ENCODE data around the gene DEAF1.

Gene DEAF1

DNA sequence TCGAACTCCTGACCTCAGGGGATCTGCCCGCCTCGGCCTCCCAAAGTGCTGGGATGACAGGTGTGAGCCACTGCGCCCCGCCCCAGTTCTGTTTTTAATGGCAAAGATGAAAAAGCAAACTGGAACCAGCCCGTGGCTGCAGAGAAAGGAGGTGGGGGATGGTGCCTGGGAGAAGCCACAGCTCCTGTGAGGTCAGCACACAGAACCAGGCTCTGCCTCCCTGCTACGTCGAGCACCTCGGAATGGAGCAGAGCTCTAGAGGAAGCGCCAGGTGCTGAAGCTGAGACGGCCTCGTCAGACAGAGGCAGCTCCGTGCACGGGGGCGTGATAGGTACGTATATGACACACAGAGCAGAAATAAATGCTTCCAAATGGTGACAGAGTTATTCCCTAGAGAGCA, 49.5 kb downstream of the DEAF1 start:
- DNase-seq (ENCODE audit: low read depth, low spot score), result no peak

DNA sequence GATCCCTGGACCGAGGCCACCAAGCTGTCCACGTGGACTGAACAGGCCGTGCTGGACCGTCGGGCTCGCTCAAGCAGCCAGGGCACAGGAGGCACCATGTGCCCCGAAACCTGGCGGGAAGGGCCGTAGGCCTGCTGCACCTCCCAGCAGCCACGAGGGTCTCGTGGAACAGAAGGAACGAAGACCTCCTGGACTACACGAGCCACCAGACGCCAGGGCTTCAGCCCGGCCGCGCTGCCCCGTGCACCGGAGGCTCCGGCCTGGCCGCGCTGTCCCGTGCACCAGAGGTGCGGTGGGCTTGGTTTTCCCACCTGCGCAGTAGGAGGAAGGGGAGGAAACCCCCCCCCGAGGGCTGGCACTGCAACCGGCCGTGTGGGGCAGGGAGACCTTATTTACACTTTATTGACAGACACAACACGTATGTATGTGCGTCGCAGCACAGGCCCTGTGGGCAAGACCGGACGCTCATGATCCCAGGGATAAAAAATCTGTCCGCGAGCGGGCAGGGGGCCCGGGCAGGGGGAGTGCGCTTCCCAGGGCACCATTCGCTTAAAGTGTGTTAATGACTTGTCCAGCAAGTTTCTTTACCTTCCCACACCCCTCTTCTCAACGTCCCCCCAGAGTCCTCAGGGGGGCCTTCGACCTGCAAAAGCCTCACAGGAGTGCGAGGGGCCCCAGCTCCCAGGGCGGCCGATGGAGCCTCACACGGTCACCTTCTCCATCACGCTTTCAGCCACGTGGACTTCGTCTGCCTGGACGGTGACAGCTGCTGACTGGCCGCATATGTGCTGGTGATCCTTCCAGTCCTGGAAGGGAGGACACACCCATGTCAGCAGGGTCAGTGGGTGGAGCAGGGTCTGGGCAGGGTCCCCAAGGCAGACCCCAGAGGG, 50.9 kb downstream of the DEAF1 start:
- DNase-seq (ENCODE audit: low read depth, low spot score), result no peak

DNA sequence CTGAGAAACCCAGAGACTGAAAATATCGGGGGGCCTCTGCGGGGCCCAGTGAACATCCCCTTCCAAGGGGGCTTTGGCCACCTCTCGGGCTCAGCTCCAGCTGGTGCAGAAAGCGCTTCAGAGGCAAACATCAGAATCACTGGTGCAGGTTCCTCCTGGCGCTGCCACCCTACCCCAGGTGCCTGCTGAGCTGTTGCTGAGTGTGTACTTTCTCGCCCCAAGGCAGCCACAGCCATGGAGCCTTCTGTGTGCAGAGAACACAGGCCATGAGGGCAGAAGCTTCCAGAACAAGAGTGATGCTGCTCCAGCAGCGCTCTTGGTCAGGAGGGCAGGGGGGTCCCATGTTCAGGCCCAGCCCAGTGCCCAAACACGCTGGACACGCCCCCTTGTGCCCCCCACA, 51.7 kb downstream of the DEAF1 start:
- DNase-seq (ENCODE audit: low read depth, low spot score), result no peak

DNA sequence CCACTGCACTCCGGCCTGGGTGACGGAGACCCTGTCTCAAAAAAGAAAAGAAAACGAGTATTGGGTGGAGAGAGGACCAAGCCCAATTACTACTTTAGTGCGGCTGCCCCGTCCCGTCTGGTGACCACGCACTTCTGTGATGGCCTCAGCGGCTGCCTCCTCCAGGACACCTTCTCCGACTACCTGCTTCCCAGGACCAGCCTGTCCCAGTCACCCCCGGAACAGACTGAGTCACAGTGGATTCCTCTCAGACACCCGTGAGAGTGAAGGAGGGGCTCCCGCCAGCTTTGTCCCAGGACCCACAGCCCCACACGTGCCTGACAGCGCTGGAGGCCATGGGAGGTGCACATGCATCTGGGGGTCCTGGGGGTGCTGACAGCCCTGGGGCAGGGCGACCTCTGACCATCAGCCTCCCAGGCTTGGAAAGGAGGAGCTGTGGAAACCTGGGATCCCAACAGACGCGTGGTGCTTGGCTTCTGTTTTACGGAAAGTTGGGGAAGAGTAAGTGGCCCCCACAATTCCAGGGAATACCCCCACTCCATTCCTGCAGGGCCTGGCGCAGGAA, 53.1 kb downstream of the DEAF1 start:
- no peak for DNase-seq (ENCODE audit: low read depth, low spot score)

DNA sequence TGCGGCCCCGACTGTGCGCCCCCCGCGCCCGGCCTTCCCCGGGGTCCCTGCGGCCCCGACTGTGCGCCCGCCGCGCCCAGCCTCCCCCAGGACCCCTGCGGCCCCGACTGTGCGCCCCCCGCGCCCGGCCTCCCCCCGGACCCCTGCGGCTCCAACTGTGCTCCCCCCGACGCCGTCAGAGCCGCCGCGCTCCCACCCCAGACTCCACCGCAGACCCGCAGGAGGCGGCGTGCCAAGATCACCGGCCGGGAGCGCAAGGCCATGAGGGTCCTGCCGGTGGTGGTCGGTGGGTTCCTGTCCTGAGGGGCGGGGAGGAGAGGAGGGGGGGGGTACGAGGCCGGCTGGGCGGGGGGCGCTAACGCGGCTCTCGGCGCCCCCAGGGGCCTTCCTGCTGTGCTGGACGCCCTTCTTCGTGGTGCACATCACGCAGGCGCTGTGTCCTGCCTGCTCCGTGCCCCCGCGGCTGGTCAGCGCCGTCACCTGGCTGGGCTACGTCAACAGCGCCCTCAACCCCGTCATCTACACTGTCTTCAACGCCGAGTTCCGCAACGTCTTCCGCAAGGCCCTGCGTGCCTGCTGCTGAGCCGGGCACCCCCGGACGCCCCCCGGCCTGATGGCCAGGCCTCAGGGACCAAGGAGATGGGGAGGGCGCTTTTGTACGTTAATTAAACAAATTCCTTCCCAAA, 54.9 kb downstream of the DEAF1 start:
- DNase-seq (ENCODE audit: low read depth, low spot score), result no peak

DNA sequence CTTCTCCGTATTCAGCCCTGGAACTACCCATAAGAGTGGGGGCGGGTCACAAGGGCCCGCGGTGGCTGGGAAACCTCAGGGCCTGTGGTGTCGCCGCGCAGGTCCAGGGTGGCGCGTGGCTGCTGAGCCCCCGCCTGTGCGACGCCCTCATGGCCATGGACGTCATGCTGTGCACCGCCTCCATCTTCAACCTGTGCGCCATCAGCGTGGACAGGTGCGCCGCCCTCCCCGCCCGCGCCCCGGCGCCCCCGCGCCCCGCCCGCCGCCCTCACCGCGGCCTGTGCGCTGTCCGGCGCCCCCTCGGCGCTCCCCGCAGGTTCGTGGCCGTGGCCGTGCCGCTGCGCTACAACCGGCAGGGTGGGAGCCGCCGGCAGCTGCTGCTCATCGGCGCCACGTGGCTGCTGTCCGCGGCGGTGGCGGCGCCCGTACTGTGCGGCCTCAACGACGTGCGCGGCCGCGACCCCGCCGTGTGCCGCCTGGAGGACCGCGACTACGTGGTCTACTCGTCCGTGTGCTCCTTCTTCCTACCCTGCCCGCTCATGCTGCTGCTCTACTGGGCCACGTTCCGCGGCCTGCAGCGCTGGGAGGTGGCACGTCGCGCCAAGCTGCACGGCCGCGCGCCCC, 55.6 kb downstream of the DEAF1 start:
- no peak for DNase-seq (ENCODE audit: low read depth, low spot score)

DNA sequence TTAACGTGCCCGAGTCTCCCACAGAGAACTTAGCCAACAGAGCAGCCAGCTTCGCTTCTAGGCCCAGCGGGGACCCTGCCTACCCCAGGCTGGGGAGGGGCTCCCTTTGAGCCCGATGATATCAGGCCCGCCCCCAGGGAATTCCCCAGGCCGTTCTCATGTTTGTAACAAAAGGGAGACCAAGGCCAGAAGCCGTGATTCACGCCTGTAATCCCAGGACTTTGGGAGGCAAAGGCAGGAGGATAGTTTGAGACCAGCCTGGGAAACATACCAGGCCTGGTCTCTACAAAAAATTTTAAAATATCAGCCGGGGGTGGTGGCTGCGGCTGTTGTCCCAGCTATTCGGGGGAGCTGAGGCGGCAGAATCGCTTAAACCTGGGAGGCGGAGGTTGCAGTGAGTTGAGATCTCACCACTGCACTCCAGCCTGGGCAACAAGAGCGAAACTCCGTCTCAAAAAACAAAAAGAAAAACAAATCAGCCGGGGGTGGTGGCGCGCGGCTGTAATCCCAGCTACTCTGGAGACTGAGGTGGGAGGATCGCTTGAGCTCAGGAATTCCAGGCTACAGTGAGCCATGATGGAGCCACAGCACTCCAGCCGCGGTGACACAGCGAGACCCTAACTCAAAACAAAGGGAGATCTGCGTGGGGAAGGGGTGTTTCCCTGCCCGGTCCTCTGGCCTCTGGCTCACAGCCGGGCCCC, 56.2 kb downstream of the DEAF1 start:
- no peak for DNase-seq (ENCODE audit: low read depth, low spot score)

DNA sequence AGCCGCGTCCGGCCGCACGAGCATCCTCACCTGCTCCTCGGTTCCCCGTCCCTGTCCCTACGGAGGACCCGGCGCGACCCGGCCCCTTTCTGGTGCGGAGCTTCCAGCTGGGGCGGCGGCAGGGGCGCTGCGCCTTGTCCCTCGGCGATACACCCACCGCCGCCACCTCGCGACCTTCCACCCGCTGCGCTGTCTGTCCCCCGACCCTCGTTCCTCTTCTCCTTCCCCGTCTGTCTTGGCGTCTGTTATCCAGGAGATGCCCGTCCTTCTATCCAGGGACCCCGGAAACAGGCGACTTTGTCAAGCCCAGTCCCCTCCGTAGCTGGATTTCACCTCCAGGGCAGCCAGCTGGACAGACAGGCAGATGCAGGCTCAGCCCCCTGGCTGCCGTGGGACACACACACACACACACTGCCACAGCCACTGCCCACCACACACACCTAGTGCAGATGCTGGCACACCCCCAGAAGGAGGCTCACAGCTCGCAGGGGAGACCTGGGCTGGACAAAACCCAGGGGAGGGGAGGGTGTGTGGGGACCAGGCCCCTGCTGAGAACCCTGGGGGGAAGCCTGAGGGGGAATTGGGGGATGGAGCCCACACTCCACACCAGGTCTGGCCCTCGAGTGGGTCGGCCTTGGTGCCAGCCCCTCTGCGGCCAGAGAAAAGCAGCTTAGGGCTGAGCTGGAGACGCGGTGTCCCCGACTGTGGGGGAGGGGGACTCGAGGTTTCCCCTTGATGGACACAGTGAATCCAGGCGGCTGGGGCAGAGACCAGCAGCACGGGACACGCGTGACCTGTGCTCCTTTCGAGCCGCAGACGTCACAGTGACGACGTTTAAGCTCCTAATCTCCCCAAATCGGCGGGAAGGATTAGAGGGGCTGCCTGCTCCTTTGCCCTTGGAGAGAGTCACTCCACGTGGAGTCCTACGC, 57.2 kb downstream of the DEAF1 start:
- DNase-seq (ENCODE audit: low read depth, low spot score), result no peak

DNA sequence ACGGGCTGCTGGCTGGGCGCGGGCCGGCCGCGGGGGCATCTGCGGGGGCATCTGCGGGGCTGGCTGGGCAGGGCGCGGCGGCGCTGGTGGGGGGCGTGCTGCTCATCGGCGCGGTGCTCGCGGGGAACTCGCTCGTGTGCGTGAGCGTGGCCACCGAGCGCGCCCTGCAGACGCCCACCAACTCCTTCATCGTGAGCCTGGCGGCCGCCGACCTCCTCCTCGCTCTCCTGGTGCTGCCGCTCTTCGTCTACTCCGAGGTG, 57.8 kb downstream of the DEAF1 start:
- DNase-seq (ENCODE audit: low read depth, low spot score), result no peak

DNA sequence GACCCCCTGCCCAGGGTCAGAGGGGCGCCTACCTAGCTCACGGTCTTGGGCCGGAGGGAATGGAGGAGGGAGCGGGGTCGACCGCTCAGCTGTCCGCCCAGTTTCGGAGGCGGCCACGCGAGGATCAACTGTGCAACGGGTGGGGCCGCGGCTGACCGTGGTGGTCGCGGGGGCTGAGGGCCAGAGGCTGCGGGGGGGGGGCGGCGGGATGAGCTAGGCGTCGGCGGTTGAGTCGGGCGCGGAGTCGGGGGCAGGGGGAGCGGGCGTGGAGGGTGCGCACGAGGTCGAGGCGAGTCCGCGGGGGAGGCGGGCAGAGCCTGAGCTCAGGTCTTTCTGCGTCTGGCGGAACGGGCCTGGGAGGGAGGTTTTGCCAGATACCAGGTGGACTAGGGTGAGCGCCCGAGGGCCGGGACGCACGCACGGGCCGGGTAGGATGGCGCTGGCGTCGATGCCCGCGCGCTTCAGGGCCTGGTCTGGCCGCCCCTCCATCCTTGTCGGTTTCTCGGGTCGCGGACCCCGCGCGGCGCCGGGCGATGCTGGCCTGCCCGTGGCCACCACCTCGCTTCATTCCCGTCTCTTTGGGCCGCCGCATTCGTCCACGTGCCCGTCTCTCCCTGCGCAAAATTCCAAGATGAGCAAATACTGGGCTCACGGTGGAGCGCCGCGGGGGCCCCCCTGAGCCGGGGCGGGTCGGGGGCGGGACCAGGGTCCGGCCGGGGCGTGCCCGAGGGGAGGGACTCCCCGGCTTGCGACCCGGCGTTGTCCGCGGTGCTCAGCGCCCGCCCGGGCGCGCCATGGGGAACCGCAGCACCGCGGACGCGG, 58.3 kb downstream of the DEAF1 start, which contains the start of gene DRD4:
DRD4 (plus strand) TSS at position 759 of the 822 bp plus-strand sequence; CDS start at position 795, 36 bp downstream.
- DNase-seq (ENCODE audit: low read depth, low spot score), result no peak

DNA sequence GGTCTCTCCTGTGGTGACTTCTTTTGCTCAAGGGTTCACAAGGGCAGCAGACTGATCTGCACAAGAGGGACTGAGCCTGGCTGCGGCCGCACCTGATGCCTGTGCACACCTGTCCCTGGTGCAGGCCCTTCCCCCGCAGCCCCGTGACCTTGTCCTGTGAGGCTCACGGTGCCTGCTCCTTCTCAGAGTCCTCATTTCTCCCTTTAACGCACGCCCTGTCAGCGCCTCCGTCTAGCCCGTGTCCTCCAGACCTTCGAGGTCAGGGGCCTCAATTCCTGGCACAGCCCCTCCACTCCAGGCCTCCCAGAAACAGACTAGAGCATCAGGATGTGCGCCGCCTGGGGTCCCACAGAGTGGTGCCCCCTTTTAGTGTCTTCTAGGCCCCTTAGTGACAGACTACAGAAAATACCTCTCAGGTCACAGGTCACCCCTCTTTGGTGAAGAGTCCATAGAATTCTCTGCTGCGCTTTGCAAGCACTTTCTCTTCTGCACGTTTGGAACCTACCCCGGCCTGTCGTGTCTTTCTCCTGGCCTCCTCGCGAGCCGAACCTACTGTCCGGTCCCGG, 59.0 kb downstream of the DEAF1 start:
- no peak for DNase-seq (ENCODE audit: low read depth, low spot score)

DNA sequence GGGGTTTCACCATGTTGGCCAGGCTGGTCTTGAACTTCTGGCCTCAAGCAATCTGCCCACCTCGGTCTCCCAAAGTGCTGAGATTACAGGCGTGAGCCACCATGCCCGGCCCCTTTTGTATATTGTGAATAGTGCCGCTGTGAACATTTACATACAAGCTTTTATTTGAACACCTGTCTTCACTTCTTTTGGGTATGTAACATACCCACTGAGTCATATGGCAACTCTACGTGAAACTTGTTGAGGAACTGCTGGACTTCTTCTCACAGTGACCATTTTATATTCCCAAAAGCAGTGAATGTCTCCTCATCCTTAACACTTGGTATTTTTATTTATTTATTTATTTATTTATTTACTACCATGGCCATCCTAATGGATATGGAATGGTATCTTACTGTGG, 64.2 kb downstream of the DEAF1 start:
- DNase-seq (ENCODE audit: low read depth, low spot score), result no peak

DNA sequence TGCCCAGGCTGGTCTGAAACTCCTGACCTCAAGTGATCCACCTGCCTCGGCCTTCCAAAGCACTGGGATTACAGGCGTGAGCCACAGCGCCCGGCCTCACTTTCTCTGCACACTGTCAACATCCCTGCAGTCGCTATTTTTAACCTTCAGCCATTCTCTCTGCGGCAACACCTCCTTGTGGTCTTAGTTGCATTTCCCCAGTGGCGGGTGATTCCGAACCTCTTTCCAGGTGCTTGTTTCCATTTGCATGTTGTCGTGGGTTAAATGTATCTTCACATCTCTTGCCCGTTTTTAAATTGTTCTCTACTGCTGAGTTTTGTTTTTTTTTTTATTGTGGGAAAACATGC, 65.8 kb downstream of the DEAF1 start:
- DNase-seq (ENCODE audit: low read depth, low spot score), result no peak

DNA sequence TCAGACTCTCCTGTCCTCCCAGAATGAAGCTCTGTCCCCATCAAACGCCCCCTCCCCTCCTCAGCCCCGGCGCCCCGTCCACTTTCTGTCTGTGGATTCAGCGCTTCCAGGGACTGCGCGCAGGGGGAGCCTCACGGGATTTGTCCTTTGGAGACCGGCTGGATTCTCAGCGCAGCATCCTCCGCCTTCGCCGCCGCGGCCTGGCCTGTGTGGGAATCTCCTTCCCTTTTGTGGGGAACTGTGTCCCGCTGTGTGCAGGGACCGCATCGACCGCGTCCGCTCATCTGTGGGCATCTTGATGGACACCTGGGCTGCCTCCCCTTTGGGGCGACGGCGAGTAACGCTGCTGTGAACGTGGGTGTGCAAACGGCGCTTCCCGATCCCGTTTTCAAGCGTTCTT, 67.0 kb downstream of the DEAF1 start:
- DNase-seq (ENCODE audit: low read depth, low spot score), result no peak

DNA sequence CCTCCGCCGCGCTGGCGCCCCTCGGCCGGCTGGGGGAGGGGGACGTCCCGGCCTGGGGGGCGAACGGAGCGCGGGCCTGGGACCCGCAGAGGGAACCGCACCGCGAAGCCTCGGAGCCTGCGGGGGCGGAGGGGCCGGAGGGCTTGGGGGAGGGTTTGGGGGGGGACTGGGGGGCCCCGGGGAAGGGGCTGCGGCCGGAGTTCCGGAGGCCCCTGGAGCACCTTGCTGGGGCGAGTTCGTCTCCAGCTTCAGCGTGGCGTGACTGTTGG, 67.8 kb downstream of the DEAF1 start:
- DNase-seq (ENCODE audit: low read depth, low spot score), result no peak

DNA sequence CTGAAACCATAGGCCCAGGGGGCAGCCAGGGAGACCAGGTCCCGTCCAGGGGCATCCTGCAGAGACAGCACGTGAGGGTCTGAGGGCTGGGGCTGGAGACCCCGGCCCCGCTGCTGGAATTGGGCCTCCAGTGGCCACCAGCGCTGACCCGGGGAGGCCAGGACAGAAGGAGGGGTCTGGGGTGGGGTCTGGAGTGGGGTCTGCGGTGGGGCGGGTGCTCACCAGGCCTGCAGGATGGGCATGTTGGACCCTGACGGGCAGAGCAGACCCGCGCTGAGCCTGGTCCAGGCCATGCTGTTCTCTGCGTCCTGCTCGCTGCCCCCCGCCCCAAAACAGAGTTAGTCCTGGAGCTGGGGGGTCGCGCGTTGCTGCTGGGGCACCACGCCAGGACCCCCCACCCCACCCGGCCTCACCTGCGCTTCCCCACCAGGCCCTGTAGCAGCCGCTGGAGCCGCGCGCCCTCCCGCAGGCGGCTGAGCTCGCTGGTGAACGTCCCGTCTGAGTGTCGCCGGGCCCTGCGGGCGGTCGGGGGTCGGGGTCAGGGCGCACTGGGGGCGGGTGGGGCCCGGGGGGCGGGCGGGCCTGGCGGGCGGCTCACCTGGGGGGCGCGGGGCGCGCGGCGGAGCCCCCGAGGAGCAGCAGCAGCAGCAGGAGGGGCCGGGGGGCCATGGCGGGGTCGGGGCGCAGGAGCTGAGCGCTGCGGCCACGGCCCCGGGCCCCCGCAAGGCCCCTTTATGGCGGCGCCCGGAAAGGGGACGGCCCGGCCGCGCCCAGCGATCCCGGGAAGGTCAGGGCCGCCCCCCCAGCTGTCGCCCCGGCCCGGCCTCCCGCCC, 68.3 kb downstream of the DEAF1 start, which contains the start of gene SCT:
SCT (minus strand) TSS at position 707 of the 833 bp plus-strand sequence; CDS start at position 669, 38 bp downstream.
- no peak for DNase-seq (ENCODE audit: low read depth, low spot score)

DNA sequence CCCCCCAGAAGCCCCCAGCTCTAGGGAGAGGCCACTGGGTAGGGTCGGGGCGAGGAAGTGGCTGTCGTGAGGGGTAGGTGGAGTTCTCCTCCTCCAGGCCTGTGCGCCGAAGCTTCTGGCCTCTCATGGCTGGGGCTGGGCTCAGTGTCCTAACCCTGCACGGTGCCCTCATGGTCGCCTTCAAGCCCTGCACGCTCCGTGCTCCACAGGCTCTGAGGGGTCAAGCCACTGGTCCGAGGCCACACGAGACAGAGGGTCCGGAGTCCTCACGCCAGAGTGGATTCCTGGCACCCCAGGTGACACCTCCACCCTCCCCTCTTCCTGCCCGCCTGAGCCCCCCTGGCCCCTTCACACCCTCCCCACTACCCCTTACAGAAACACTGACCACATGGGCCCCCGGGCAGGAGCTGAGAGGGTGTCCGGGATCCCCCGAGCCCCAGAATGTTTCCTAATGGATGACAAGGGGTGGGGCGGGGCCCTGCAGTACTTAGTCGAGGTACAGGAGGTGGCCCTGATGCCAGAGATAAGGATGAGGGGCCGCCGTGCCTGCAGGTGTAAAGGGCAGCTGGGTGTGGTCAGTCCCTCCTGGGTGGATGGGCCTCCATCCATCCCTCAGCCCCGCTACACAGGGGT, 69.3 kb downstream of the DEAF1 start:
- DNase-seq (ENCODE audit: low read depth, low spot score), result no peak
